CD14-positive monocyte (primary cell): ENCODE measurements around the gene TMEM175. TPM values are rescaled to one million over a fixed set of nuclear protein-coding genes. Genes with fewer than 3 reads are reported as not detected.

Source experiments
- DNase-seq, 3 donors: peaks; one replicate each; pipeline ENCODE4 v3.0.0-alpha.2; 2011 to 2022
- H2AFZ ChIP-seq: 2 replicates; pipeline ENCODE4 v1.6.0; 2012; ENCODE audit warnings: mild to moderate bottlenecking, low read depth, low read length, inconsistent platforms; ENCODE audit not compliant: insufficient read depth, poor library complexity, severe bottlenecking
- H3K27ac ChIP-seq, 2 donors: 1 replicate in 1 of 2; 2 replicates in 1 of 2; pipeline ENCODE4 v1.5.1; 2012 to 2013; ENCODE audit warnings: low read length in 2 of 2, control low read depth in 1 of 2, inconsistent platforms in 1 of 2, low read depth in 1 of 2, mild to moderate bottlenecking in 1 of 2
- H3K27me3 ChIP-seq, 2 donors: one replicate each; pipeline versions ENCODE4 v1.6.0 to v1.6.1; 2011 to 2013; ENCODE audit warnings: low read length in 2 of 2; ENCODE audit not compliant: control insufficient read depth in 2 of 2, insufficient read depth in 2 of 2
- H3K36me3 ChIP-seq, 2 donors: replicated peaks in 1 of 2; 1 replicate in 1 of 2; 2 replicates in 1 of 2; pipeline versions ENCODE4 v1.5.1 to v1.6.1; 2012 to 2013; ENCODE audit warnings: low read length in 2 of 2, control low read depth in 1 of 2, inconsistent platforms in 1 of 2, mild to moderate bottlenecking in 1 of 2; ENCODE audit not compliant: insufficient read depth in 2 of 2, control insufficient read depth in 1 of 2
- H3K4me1 ChIP-seq, 2 donors: 1 replicate in 1 of 2; 2 replicates in 1 of 2; pipeline versions ENCODE4 v1.5.1 to v1.6.1; 2012 to 2013; ENCODE audit warnings: low read length in 2 of 2, control low read depth in 1 of 2, inconsistent platforms in 1 of 2, mild to moderate bottlenecking in 1 of 2, moderate library complexity in 1 of 2; ENCODE audit not compliant: insufficient read depth in 2 of 2, control insufficient read depth in 1 of 2
- H3K4me2 ChIP-seq: replicated peaks from 2 replicates; pipeline ENCODE3; 2012; ENCODE audit warnings: low read length, moderate library complexity, mild to moderate bottlenecking; ENCODE audit not compliant: poor library complexity, severe bottlenecking; ENCODE audit errors: extremely low read depth
- H3K4me3 ChIP-seq, 3 experiments: fragments of 200-600 bp in 1 of 3; sonication (generic) in 1 of 3; replicated peaks in 1 of 3; 1 replicate in 2 of 3; 2 replicates in 1 of 3; pipeline ENCODE4 v1.5.1; 2011 to 2013; ENCODE audit warnings: low read length in 3 of 3, mild to moderate bottlenecking in 3 of 3, control low read depth in 2 of 3, low read depth in 2 of 3, inconsistent platforms in 1 of 3, moderate library complexity in 1 of 3
- H3K79me2 ChIP-seq: 2 replicates; pipeline ENCODE4 v1.6.0; 2012; ENCODE audit warnings: mild to moderate bottlenecking, control low read depth, inconsistent platforms, low read length, moderate library complexity; ENCODE audit not compliant: insufficient read depth
- H3K9ac ChIP-seq: 2 replicates; pipeline ENCODE4 v1.6.0; 2017; ENCODE audit warnings: low read length, mild to moderate bottlenecking; ENCODE audit not compliant: insufficient read depth, poor library complexity, severe bottlenecking
- H3K9me3 ChIP-seq, 2 donors: replicated peaks in 1 of 2; 1 replicate in 1 of 2; 2 replicates in 1 of 2; pipeline versions ENCODE4 v1.5.1 to v1.6.1; 2012 to 2013; ENCODE audit warnings: low read length in 2 of 2, control low read depth in 1 of 2; ENCODE audit not compliant: control insufficient read depth in 1 of 2, insufficient read depth in 1 of 2
- H4K20me1 ChIP-seq: 2 replicates; pipeline ENCODE4 v1.6.0; 2012; ENCODE audit warnings: mild to moderate bottlenecking, low read length, control low read depth, moderate library complexity; ENCODE audit not compliant: insufficient read depth
- H3K27ac Mint-ChIP-seq, 7 donors: one replicate each; pipeline ENCODE4 v1.8.0; 2020; ENCODE audit warnings: mild to moderate bottlenecking in 7 of 7, mixed read lengths in 7 of 7, moderate library complexity in 6 of 7, inconsistent platforms in 2 of 7
- H3K27me3 Mint-ChIP-seq, 3 donors: one replicate each; pipeline ENCODE4 v1.8.0; 2021 to 2022; ENCODE audit warnings: low read depth in 3 of 3, mild to moderate bottlenecking in 3 of 3, mixed read lengths in 3 of 3, moderate library complexity in 3 of 3, inconsistent platforms in 1 of 3
- H3K36me3 Mint-ChIP-seq, 2 donors: one replicate each; pipeline ENCODE4 v1.8.0; 2020; ENCODE audit warnings: mixed read lengths in 2 of 2, inconsistent platforms in 1 of 2, mild to moderate bottlenecking in 1 of 2
- H3K4me1 Mint-ChIP-seq: one replicate; pipeline ENCODE4 v1.8.0; 2020; ENCODE audit warnings: mild to moderate bottlenecking, mixed read lengths
- H3K4me3 Mint-ChIP-seq, 2 donors: one replicate each; pipeline ENCODE4 v1.8.0; 2020; ENCODE audit warnings: mild to moderate bottlenecking in 2 of 2, mixed read lengths in 2 of 2, moderate library complexity in 1 of 2
- H3K9me3 Mint-ChIP-seq, 7 donors: one replicate each; pipeline ENCODE4 v1.8.0; 2020 to 2022; ENCODE audit warnings: mixed read lengths in 7 of 7, mild to moderate bottlenecking in 6 of 7, moderate library complexity in 6 of 7, inconsistent platforms in 2 of 7
- WGBS: methylation state at CpG from one replicate; pipeline ENCODE4 v1.1.5; 2013; ENCODE audit warnings: missing lambda C conversion rate; ENCODE audit not compliant: insufficient coverage; 5-methylcytosine and 5-hydroxymethylcytosine counted together
- intact Hi-C, 2 donors: fragments of 100-400 bp; cut with micrococcal nuclease; formaldehyde crosslinking; loops; one replicate each; pipeline versions ENCODE4 v1.15.0 to v1.15.1; 2023
- polyA plus RNA-seq, 3 donors: library from polyadenylated mRNA; depleted of rRNA in 1 of 3; unstranded in 2 of 3; stranded (reverse) in 1 of 3; fragments of 300-500 nt in 2 of 3; fragments of >200 nt in 1 of 3; fragmentation: Illumina TruSeq in 2 of 3; gene quantifications; 1 replicate in 2 of 3; 2 replicates in 1 of 3; pipeline ENCODE4 v1.2.3, GENCODE V29; 2012 to 2021
- TF ChIP-seq, protein P1 (sequence below): fragments of 200-600 bp; IDR thresholded peaks from one replicate; pipeline ENCODE4 v1.8.0; 2022; ENCODE audit warnings: antibody characterized with exemption, mild to moderate bottlenecking

The TMEM175 gene
- polyA plus RNA-seq, 3 donors = 18.9 to 216 (median 20.7) TPM

- no peak for DNase-seq
- intact Hi-C loops = no loop called here
Measured at GRCh38 chr4:886244-886643, 46.0 kb upstream of the TMEM175 start.

GRCh38 chr4:887034-887763, 45.1 kb upstream of the TMEM175 start:
- H3K4me3 ChIP-seq = no peak overlapping the region
- intact Hi-C loops = no loop called here
- H3K27me3 ChIP-seq = no peaks in the 10 kb centered on the region
- H3K36me3 ChIP-seq = peaks cover 88 to 100% of the 10 kb centered on the region in 2 donors
- no peak overlapping the region for H3K27ac ChIP-seq
- no peak overlapping the region for H3K4me2 ChIP-seq
- no peak overlapping the region for H3K9ac ChIP-seq
- H3K4me1 ChIP-seq = no peaks in the 10 kb centered on the region
- no peaks in the 10 kb centered on the region for H3K9me3 ChIP-seq
- H2AFZ ChIP-seq = no peak overlapping the region
- Mint-ChIP-seq H3K36me3 (peaks cover 83 to 94% of the 10 kb centered on the region in 2 donors), H3K27me3 (no peaks in the 10 kb centered on the region), H3K9me3 (peaks cover 0 to 12% (median 0%) of the 10 kb centered on the region in 7 donors), H3K4me1 (no peaks in the 10 kb centered on the region), H3K27ac (peak overlapping the region in 1 of 7 donors; percentile 69), H3K4me3 (no peak overlapping the region)
- H3K79me2 ChIP-seq = no peaks in the 10 kb centered on the region
- DNase-seq = no peak
- peaks cover 77% of the 10 kb centered on the region for H4K20me1 ChIP-seq
- 97% methylated on average over 63 of the region's 63 CpGs for WGBS
- TF ChIP-seq, protein P1, sequence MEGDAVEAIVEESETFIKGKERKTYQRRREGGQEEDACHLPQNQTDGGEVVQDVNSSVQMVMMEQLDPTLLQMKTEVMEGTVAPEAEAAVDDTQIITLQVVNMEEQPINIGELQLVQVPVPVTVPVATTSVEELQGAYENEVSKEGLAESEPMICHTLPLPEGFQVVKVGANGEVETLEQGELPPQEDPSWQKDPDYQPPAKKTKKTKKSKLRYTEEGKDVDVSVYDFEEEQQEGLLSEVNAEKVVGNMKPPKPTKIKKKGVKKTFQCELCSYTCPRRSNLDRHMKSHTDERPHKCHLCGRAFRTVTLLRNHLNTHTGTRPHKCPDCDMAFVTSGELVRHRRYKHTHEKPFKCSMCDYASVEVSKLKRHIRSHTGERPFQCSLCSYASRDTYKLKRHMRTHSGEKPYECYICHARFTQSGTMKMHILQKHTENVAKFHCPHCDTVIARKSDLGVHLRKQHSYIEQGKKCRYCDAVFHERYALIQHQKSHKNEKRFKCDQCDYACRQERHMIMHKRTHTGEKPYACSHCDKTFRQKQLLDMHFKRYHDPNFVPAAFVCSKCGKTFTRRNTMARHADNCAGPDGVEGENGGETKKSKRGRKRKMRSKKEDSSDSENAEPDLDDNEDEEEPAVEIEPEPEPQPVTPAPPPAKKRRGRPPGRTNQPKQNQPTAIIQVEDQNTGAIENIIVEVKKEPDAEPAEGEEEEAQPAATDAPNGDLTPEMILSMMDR = no peak

More at GRCh38 chr4:886244-886643, 46.0 kb upstream of the TMEM175 start:
- 91% methylated on average over 9 of the region's 9 CpGs for WGBS
- Histone ChIP-seq H3K4me1 (no peaks in the 10 kb centered on the region), H3K4me2 (no peak overlapping the region), H3K79me2 (no peaks in the 10 kb centered on the region), H3K27ac (no peak overlapping the region), H2AFZ (no peak overlapping the region), H3K36me3 (peaks cover 94 to 100% of the 10 kb centered on the region in 2 donors), H3K9me3 (no peaks in the 10 kb centered on the region), H3K27me3 (no peaks in the 10 kb centered on the region), H3K4me3 (no peak overlapping the region), H4K20me1 (peaks cover 78% of the 10 kb centered on the region), H3K9ac (no peak overlapping the region)
- Mint-ChIP-seq H3K4me3 (no peak overlapping the region), H3K4me1 (no peaks in the 10 kb centered on the region), H3K27me3 (no peaks in the 10 kb centered on the region), H3K27ac (peak overlapping the region in 2 of 7 donors; percentile 47 to 79), H3K9me3 (peaks cover 0 to 12% (median 0%) of the 10 kb centered on the region in 7 donors), H3K36me3 (peaks cover 82 to 94% of the 10 kb centered on the region in 2 donors)
- TF ChIP-seq, protein P1 = no peak
